D341Med (cell line): ENCODE measurements around the gene FAM240A.

ENCODE experiments used
- DNase-seq: peaks from one replicate; pipeline ENCODE4 v3.0.0; 2012; ENCODE audit warnings: low spot score

FAM240A gene

GRCh38 chr3:46626039-46626438 lies 13.7 kb downstream of the FAM240A start:
- DNase-seq = no peak

GRCh38 chr3:46627078-46627477 lies 14.8 kb downstream of the FAM240A start:
- DNase-seq = no peak

- DNase-seq = no peak
Observed at GRCh38 chr3:46628901-46629369, 16.6 kb downstream of the FAM240A start.

GRCh38 chr3:46629551-46630517 lies 17.5 kb downstream of the FAM240A start:
- DNase-seq = peak; percentile 82

- DNase-seq = no peak
Observed at GRCh38 chr3:46632792-46633191, 20.5 kb downstream of the FAM240A start.

- no peak for DNase-seq
Observed at GRCh38 chr3:46634856-46635255, 22.5 kb downstream of the FAM240A start.

GRCh38 chr3:46639221-46639620 lies 26.9 kb downstream of the FAM240A start:
- no peak for DNase-seq

- no peak for DNase-seq
Observed at GRCh38 chr3:46640927-46641326, 28.6 kb downstream of the FAM240A start.

GRCh38 chr3:46642971-46643370 lies 30.6 kb downstream of the FAM240A start:
- DNase-seq = no peak

GRCh38 chr3:46643701-46644100 lies 31.4 kb downstream of the FAM240A start:
- DNase-seq = no peak

- no peak for DNase-seq
Observed at GRCh38 chr3:46646700-46647099, 34.4 kb downstream of the FAM240A start.

GRCh38 chr3:46648096-46648495 lies 35.8 kb downstream of the FAM240A start:
- no peak for DNase-seq

GRCh38 chr3:46649436-46649835 lies 37.1 kb downstream of the FAM240A start:
- no peak for DNase-seq

GRCh38 chr3:46651084-46651483 lies 38.8 kb downstream of the FAM240A start:
- DNase-seq = no peak

- DNase-seq = no peak
Observed at GRCh38 chr3:46655271-46655670, 42.9 kb downstream of the FAM240A start.

GRCh38 chr3:46656778-46657556 lies 44.6 kb downstream of the FAM240A start:
- DNase-seq = no peak

GRCh38 chr3:46659285-46659684 lies 47.0 kb downstream of the FAM240A start:
- DNase-seq = no peak

- no peak for DNase-seq
Observed at GRCh38 chr3:46660003-46660402, 47.7 kb downstream of the FAM240A start.

GRCh38 chr3:46660543-46661523 lies 48.5 kb downstream of the FAM240A start:
- peak; percentile 19 for DNase-seq

- peak; percentile 18 for DNase-seq
Observed at GRCh38 chr3:46661776-46662766, 49.7 kb downstream of the FAM240A start.
